Esophagus squamous epithelium (tissue), 4 donors: ENCODE measurements around the gene EXOC1.

Source experiments
- CTCF ChIP-seq, 6 experiments: fragments of 450-650 bp in 4 of 6; fragments of 200-600 bp in 2 of 6; sonication (generic) in 2 of 6; IDR thresholded peaks; one replicate each; pipeline ENCODE4 v1.5.1; 2016 to 2019; ENCODE audit warnings: antibody characterized with exemption in 6 of 6, mild to moderate bottlenecking in 4 of 6, moderate library complexity in 4 of 6
- POLR2A ChIP-seq, 4 donors: fragments of 450-650 bp; IDR thresholded peaks; one replicate each; pipeline ENCODE4 v1.6.1; 2017; ENCODE audit warnings: antibody characterized with exemption in 4 of 4, mild to moderate bottlenecking in 4 of 4, moderate library complexity in 3 of 4

- TF ChIP-seq CTCF (IDR thresholded peaks at IDR 0.05) (no peak), POLR2A (IDR thresholded peaks at IDR 0.05) (no peak)
These were observed 3.7 kb upstream of the EXOC1 start for GRCh38 chr4:55849724-55850123.
